Adrenal gland (tissue), 12 donors: ENCODE measurements around the gene SERINC2. TPM values are rescaled to one million over a fixed set of nuclear protein-coding genes. Genes with fewer than 3 reads are reported as not detected.

Experiments
- DNase-seq, 7 donors: peaks; one replicate each; pipeline ENCODE4 v3.0.0-alpha.2; 2019 to 2020
- H3K27ac ChIP-seq, 5 donors: fragments of 200-600 bp; sonication (generic) in 4 of 5; 1 replicate in 3 of 5; 2 replicates in 2 of 5; pipeline versions ENCODE4 v1.5.1 to v1.8.0; 2016 to 2020; ENCODE audit warnings: mild to moderate bottlenecking in 1 of 5
- H3K27me3 ChIP-seq: fragments of 200-600 bp; 2 replicates; pipeline ENCODE4 v1.8.0; 2021
- H3K36me3 ChIP-seq, 2 donors: fragments of 200-600 bp; replicated peaks in 1 of 2; 1 replicate in 1 of 2; 2 replicates in 1 of 2; pipeline versions ENCODE4 v1.5.1 to v1.8.0; 2018 to 2022
- H3K4me1 ChIP-seq, 2 donors: fragments of 200-600 bp; replicated peaks in 1 of 2; 1 replicate in 1 of 2; 2 replicates in 1 of 2; pipeline versions ENCODE4 v1.5.1 to v1.8.0; 2018 to 2021
- H3K4me3 ChIP-seq, 4 donors: fragments of 200-600 bp; sonication (generic) in 3 of 4; one replicate each; pipeline ENCODE4 v1.5.1; 2016 to 2018
- H3K9me3 ChIP-seq, 3 donors: fragments of 200-600 bp; sonication (generic) in 1 of 3; replicated peaks in 1 of 3; 1 replicate in 2 of 3; 2 replicates in 1 of 3; pipeline versions ENCODE4 v1.5.1 to v1.8.0; 2016 to 2021
- POLR2A ChIP-seq, 2 donors: fragments of 450-650 bp; IDR thresholded peaks; one replicate each; pipeline ENCODE4 v1.6.1; 2017; ENCODE audit warnings: antibody characterized with exemption in 2 of 2, mild to moderate bottlenecking in 2 of 2, moderate library complexity in 1 of 2
- WGBS, 4 donors: extraction: QIAGEN DNeasy Blood & Tissue Kit in 2 of 4; methylation state at CpG; one replicate each; pipeline versions ENCODE4 v1.1.5 to v1.1.7; 2013 to 2017; 5-methylcytosine and 5-hydroxymethylcytosine counted together
- intact Hi-C, 2 donors: fragments of 100-400 bp; cut with DNase I; formaldehyde crosslinking; loops; one replicate each; pipeline versions ENCODE4 v1.14.1 to v1.15.0; 2022 to 2023
- polyA plus RNA-seq, 3 donors: library from polyadenylated mRNA; stranded (reverse); fragments of 200-250 nt in 2 of 3; fragments of 350-450 nt in 1 of 3; fragmentation: Illumina TruSeq in 1 of 3; extraction: RNeasy Lipid Tissue Mini Kit (QIAGEN cat#74804) in 1 of 3; gene quantifications; one replicate each; pipeline ENCODE4 v1.2.3, GENCODE V29; 2013 to 2014
- total RNA-seq, 9 donors: library from RNA; depleted of rRNA in 4 of 9; stranded (reverse); fragments of >200 nt in 4 of 9; fragments of 120-200 nt in 1 of 9; fragmentation: NEBNext Ultra II Directional in 1 of 9; extraction: Animal tissue kit (Norgen Biotek cat#: 25700) in 1 of 9; gene quantifications; one replicate each; pipeline versions ENCODE4 v1.1.0 to v1.2.4, GENCODE V29; 2013 to 2023
- TF ChIP-seq, protein P1 (sequence below), 6 experiments: fragments of 450-650 bp in 4 of 6; fragments of 200-600 bp in 2 of 6; sonication (generic) in 1 of 6; IDR thresholded peaks; 1 replicate in 5 of 6; 2 replicates in 1 of 6; pipeline versions ENCODE4 v1.5.1 to v1.8.0; 2016 to 2021; ENCODE audit warnings: antibody characterized with exemption in 6 of 6, mild to moderate bottlenecking in 2 of 6, moderate library complexity in 1 of 6
- donor health status: healthy with polysubstance abuse.
- donor health status: Bipolar disorder and iron deficiency.
- donor health status: DM: yes; HTN: yes; CAD: no.
- donor health status: DM: no; HTN: no; CAD: no.
- donor health status: DM: no; HTN: no; CAD: no.
- donor health status: DM: yes; HTN: yes; CAD: no.

The SERINC2 gene
- total and polyA plus RNA-seq, 12 donors: 0.94 to 35.8 (median 19.2) TPM

DNA sequence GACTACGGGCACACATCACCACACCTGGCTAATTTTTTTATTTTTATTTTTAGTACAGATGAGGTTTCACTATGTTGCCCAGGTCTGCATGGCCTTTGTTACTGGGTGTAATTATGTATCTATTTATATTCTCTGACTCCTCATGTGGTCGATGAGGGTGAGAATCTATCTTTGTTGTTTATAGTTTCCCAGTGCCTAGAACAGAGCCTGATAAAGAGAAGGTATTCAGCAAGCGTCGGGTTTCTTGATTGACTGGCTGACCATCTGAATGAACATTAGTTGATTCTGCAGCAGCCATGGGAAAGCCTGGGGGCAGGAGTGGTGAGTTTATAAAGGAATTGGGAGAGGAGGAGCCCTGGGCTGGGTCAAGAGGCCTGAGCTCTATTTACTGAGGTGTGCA lies 28.5 kb downstream of the SERINC2 start:
- H3K9me3 ChIP-seq: no peaks in the 10 kb centered on the region
- WGBS, 4 donors: 85 to 87% (median 86%) methylated on average over 4 of the region's 4 CpGs
- DNase-seq: no peak
- H3K36me3 ChIP-seq: no peaks in the 10 kb centered on the region
- no peak overlapping the region for H3K27ac ChIP-seq
- intact Hi-C loops: no loop called here
- TF ChIP-seq, protein P1, sequence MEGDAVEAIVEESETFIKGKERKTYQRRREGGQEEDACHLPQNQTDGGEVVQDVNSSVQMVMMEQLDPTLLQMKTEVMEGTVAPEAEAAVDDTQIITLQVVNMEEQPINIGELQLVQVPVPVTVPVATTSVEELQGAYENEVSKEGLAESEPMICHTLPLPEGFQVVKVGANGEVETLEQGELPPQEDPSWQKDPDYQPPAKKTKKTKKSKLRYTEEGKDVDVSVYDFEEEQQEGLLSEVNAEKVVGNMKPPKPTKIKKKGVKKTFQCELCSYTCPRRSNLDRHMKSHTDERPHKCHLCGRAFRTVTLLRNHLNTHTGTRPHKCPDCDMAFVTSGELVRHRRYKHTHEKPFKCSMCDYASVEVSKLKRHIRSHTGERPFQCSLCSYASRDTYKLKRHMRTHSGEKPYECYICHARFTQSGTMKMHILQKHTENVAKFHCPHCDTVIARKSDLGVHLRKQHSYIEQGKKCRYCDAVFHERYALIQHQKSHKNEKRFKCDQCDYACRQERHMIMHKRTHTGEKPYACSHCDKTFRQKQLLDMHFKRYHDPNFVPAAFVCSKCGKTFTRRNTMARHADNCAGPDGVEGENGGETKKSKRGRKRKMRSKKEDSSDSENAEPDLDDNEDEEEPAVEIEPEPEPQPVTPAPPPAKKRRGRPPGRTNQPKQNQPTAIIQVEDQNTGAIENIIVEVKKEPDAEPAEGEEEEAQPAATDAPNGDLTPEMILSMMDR (IDR thresholded peaks at IDR 0.05): no peak
- no peak for TF ChIP-seq POLR2A (IDR thresholded peaks at IDR 0.05)
- no peak overlapping the region for H3K4me3 ChIP-seq
- no peaks in the 10 kb centered on the region for H3K4me1 ChIP-seq
- no peaks in the 10 kb centered on the region for H3K27me3 ChIP-seq

- DNase-seq: no peak
- Histone ChIP-seq H3K27ac (no peak overlapping the region), H3K27me3 (no peaks in the 10 kb centered on the region), H3K9me3 (no peaks in the 10 kb centered on the region), H3K4me1 (no peaks in the 10 kb centered on the region), H3K36me3 (no peaks in the 10 kb centered on the region), H3K4me3 (no peak overlapping the region)
- intact Hi-C loops: no loop called here
- WGBS, 4 donors: 82 to 87% (median 85%) methylated on average over 10 of the region's 10 CpGs
- TF ChIP-seq POLR2A (IDR thresholded peaks at IDR 0.05): no peak
- TF ChIP-seq, protein P1 (IDR thresholded peaks at IDR 0.05): no peak
These were observed 29.1 kb downstream of the SERINC2 start for GRCh38 chr1:31441970-31442647.

- WGBS, 4 donors: 64 to 96% (median 87%) methylated on average over 3 to 4 of the region's 4 CpGs
These were observed 29.6 kb downstream of the SERINC2 start for GRCh38 chr1:31442648-31442994.

DNA sequence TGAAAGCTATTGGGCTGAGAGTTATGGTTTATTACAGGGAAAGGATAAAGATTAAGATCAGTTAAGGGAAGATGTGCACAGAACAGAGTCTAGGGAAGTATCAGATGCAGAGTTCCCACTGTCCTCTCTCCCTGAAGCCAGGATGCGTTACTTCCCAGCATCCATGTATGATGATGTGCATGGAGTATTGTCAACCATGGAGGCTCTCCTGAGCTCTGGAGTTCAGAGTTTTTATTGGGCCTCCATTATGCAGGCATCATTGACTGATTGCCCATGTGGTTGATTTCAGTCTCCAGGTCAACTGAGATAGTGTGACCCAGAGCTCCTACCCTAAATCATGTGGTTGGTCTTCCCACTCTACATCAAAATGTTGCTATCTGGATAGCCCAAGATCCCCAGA lies 30.7 kb downstream of the SERINC2 start:
- H3K4me1 ChIP-seq: no peaks in the 10 kb centered on the region
- no peaks in the 10 kb centered on the region for H3K36me3 ChIP-seq
- 87 to 100% (median 96%) methylated on average over 1 of the region's 1 CpG for WGBS, 4 donors
- intact Hi-C loops: no loop called here
- no peak overlapping the region for H3K27ac ChIP-seq
- H3K4me3 ChIP-seq: no peak overlapping the region
- no peak for DNase-seq
- no peaks in the 10 kb centered on the region for H3K27me3 ChIP-seq
- TF ChIP-seq POLR2A (IDR thresholded peaks at IDR 0.05): no peak
- TF ChIP-seq, protein P1 (IDR thresholded peaks at IDR 0.05): no peak
- H3K9me3 ChIP-seq: no peaks in the 10 kb centered on the region

More at GRCh38 chr1:31442648-31442994, 29.6 kb downstream of the SERINC2 start:
- H3K9me3 ChIP-seq: no peaks in the 10 kb centered on the region
- no peak overlapping the region for H3K27ac ChIP-seq
- no peak for DNase-seq
- no peaks in the 10 kb centered on the region for H3K27me3 ChIP-seq
- H3K4me1 ChIP-seq: no peaks in the 10 kb centered on the region
- TF ChIP-seq, protein P1 (IDR thresholded peaks at IDR 0.05): no peak
- TF ChIP-seq POLR2A (IDR thresholded peaks at IDR 0.05): no peak
- H3K4me3 ChIP-seq: no peak overlapping the region
- H3K36me3 ChIP-seq: no peaks in the 10 kb centered on the region
- intact Hi-C loops: no loop called here
